GF-D8 (cell line): Measurements from ENCODE around the gene FAM47C.
"Not testable (repeated sequence)": the region's sequence is repeated elsewhere in the genome, so short reads cannot be mapped to it uniquely, and the experiment has no call there.

Source experiments
- DNase-seq: peaks from one replicate; lab custom pipeline; 2025; lab: John Stamatoyannopoulos, UW

FAM47C gene

GRCh38 chrX:37008182-37008581, at the start of gene FAM47C:
TSS of gene FAM47C (plus strand) at chrX:37008366. CDS start at chrX:37008411, 45 bp downstream.
- not testable (repeated sequence) for DNase-seq

GRCh38 chrX:36961590-36961989, 46.6 kb upstream of the FAM47C start:
- no peak for DNase-seq

- no peak for DNase-seq
Observed at GRCh38 chrX:36963069-36963808, 44.9 kb upstream of the FAM47C start.

GRCh38 chrX:36963852-36964251, 44.3 kb upstream of the FAM47C start:
- no peak for DNase-seq

- DNase-seq = no peak
Observed at GRCh38 chrX:36973575-36973974, 34.6 kb upstream of the FAM47C start.

- DNase-seq = no peak
Observed at GRCh38 chrX:36974911-36975310, 33.3 kb upstream of the FAM47C start.

GRCh38 chrX:36978886-36979285, 29.3 kb upstream of the FAM47C start:
- DNase-seq = no peak

- DNase-seq = no peak
Observed at GRCh38 chrX:36983831-36984230, 24.3 kb upstream of the FAM47C start.

GRCh38 chrX:36985416-36986209, 22.6 kb upstream of the FAM47C start:
- not testable (repeated sequence) for DNase-seq

GRCh38 chrX:36986231-36986630, 21.9 kb upstream of the FAM47C start:
- no peak for DNase-seq

GRCh38 chrX:36987212-36987611, 21.0 kb upstream of the FAM47C start:
- DNase-seq = not testable (repeated sequence)

- DNase-seq = no peak
Observed at GRCh38 chrX:37000140-37000539, 8.0 kb upstream of the FAM47C start.

GRCh38 chrX:37010496-37010895, 2.3 kb downstream of the FAM47C start:
- DNase-seq = no peak

- not testable (repeated sequence) for DNase-seq
Observed at GRCh38 chrX:37034260-37034659, 26.1 kb downstream of the FAM47C start.

- not testable (repeated sequence) for DNase-seq
Observed at GRCh38 chrX:37036674-37037220, 28.6 kb downstream of the FAM47C start.

- DNase-seq = not testable (repeated sequence)
Observed at GRCh38 chrX:37038814-37039213, 30.6 kb downstream of the FAM47C start.

GRCh38 chrX:37042956-37043885, 35.1 kb downstream of the FAM47C start:
- DNase-seq = not testable (repeated sequence)

GRCh38 chrX:37047776-37048175, 39.6 kb downstream of the FAM47C start:
- no peak for DNase-seq

- not testable (repeated sequence) for DNase-seq
Observed at GRCh38 chrX:37057572-37057971, 49.4 kb downstream of the FAM47C start.

GRCh38 chrX:37060999-37061398, 52.8 kb downstream of the FAM47C start:
- peak; percentile 0 for DNase-seq
